ENCODE measurements around the gene DMRTA2.

DMRTA2 gene

GRCh38 chr1:50369830-50370229, 53.4 kb downstream of the DMRTA2 start:
- Mint-ChIP-seq H3K9me3 (ENCODE audit: low read depth) (no peaks in the 10 kb centered on the region), H3K36me3 (no peaks in the 10 kb centered on the region), H3K4me3 (no peak overlapping the region), H3K27ac (no peak overlapping the region), H3K4me1 (ENCODE audit: low read depth) (peaks cover 2% of the 10 kb centered on the region), H3K27me3 (peaks cover 32% of the 10 kb centered on the region)

DNA sequence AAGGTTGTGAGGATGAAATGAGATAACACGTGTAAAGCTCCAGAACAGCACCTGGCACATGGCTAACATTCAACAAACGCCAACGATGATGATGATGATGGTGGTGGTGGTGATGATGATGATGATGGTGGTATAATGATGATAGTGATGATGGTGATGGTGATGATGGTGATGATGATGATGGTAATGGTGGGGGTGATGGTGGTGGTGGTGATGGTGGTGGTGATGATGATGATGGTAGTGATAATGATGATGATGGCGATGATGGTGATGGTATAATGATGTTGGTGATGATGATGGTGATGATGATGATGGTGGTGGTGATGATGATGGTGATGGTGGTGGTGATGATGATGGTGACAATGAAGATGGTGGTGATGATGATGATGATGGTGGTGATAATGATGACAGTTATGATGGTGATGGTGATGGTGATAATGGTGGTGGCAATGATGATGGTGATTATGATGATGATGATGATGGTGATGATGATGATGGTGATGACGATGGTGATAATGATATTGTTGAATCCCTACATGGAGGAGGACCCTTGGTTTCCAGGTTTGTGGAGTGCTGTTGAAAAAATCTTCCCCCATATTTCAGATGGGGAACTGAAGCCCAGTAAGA, 54.1 kb downstream of the DMRTA2 start:
- Mint-ChIP-seq H3K36me3 (no peaks in the 10 kb centered on the region), H3K4me3 (no peak overlapping the region), H3K27me3 (peaks cover 34% of the 10 kb centered on the region), H3K4me1 (ENCODE audit: low read depth) (peaks cover 2% of the 10 kb centered on the region), H3K9me3 (ENCODE audit: low read depth) (no peaks in the 10 kb centered on the region), H3K27ac (no peak overlapping the region)

GRCh38 chr1:50368179-50369007, 54.9 kb downstream of the DMRTA2 start:
- Mint-ChIP-seq H3K9me3 (ENCODE audit: low read depth) (no peaks in the 10 kb centered on the region), H3K27me3 (peaks cover 34% of the 10 kb centered on the region), H3K4me3 (no peak overlapping the region), H3K4me1 (ENCODE audit: low read depth) (peaks cover 2% of the 10 kb centered on the region), H3K36me3 (no peaks in the 10 kb centered on the region), H3K27ac (no peak overlapping the region)
